Ammon's horn (tissue), 1 donor: ENCODE measurements around the gene TANGO6.
"Not testable (repeated sequence)": the region's sequence is repeated elsewhere in the genome, so short reads cannot be mapped to it uniquely, and the experiment has no call there.

Source experiments
- DNase-seq: peaks from one replicate; pipeline ENCODE4 v3.0.0-alpha.2; 2016; ENCODE audit warnings: low spot score

Gene TANGO6

GRCh38 chr16:69119536-69119935, 276.2 kb downstream of the TANGO6 start:
- DNase-seq = no peak

DNA sequence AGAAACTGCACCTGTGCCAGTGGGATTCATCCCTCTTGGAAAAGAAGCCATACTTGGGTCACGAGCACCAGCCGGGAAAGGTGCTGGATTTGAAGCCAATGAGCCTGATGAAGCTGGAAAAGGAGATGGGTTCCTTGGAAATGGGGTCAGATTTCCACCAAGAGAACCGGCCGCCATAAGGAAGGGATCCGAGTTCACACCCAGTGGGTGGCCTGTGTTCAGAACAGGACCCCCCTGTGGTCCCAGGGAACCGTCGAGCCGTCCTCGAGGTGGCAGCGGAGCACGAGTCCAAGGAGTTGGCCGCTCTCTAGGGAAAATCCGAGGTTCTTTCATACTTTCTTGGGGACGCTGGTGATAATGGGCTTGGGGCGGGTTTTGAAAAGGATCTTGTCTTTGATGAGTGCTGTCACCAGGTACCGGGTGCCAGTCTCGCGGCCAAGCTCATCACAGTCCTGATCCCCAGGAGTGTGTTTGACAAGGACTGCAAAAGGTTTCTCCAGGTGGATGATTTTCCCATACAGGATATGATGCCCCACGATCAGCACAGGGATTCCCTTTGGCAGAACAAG, 276.8 kb downstream of the TANGO6 start:
- no peak for DNase-seq

- DNase-seq = peak; percentile 70
Observed at GRCh38 chr16:69123910-69124309, 280.6 kb downstream of the TANGO6 start.

DNA sequence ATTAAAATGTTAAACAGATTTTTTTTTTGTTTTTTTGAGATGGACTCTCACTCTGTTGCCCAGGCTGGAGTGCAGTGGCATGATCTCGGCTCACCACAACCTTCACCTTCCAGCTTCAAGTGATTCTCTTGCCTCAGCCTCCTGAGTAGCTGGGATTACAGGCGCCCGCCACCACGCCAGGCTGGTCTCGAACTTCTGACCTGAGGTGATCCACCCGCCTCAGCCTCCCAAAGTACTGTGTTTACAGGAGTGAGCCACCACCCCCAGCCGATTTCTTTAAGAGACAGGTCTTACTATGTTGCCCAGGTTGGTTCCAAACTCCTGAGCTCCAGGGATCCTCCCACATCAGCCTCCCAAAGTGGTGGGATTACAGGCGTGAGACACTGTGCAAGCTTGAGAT, 281.1 kb downstream of the TANGO6 start:
- DNase-seq = not testable (repeated sequence)

DNA sequence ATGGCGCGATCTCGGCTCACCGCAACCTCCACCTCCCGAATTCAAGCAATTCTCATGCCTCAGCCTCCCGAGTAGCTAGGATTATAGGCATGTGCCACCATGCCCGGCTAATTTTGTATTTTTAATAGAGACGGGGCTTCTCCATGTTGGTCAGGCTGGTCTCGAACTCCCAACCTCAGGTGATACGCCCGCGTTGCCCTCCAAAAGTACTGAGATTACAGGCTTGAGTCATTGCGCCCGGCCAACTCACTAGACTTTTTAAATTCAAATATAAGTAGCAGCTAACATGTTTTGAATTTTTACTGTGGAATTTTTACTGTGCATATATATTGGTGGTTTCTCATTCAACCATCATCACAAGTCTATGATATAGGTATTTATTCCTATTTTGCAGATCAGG, 281.6 kb downstream of the TANGO6 start:
- not testable (repeated sequence) for DNase-seq

- no peak for DNase-seq
Observed at GRCh38 chr16:69126221-69126620, 282.9 kb downstream of the TANGO6 start.

GRCh38 chr16:69126801-69127200, 283.5 kb downstream of the TANGO6 start:
- DNase-seq = not testable (repeated sequence)

- no peak for DNase-seq
Observed at GRCh38 chr16:69127966-69128510, 284.7 kb downstream of the TANGO6 start.

DNA sequence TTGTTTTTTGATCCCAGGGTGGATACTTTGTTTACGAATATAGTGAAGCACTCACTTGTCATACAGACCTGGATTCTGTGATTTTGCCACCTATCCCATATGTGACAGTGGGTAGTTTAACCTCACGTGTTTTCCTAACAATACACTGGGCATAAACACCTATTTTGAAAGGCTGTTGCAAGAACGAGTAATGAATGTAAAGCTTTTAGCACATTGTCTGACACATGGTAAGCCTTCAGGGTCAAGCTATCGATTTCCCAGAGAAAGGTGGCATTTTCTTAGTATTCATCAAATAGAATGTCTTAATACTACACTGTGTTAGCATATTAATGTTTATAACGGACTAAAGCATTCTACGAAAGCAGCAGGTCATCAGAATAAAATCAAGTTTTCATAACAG, 287.1 kb downstream of the TANGO6 start:
- no peak for DNase-seq

DNA sequence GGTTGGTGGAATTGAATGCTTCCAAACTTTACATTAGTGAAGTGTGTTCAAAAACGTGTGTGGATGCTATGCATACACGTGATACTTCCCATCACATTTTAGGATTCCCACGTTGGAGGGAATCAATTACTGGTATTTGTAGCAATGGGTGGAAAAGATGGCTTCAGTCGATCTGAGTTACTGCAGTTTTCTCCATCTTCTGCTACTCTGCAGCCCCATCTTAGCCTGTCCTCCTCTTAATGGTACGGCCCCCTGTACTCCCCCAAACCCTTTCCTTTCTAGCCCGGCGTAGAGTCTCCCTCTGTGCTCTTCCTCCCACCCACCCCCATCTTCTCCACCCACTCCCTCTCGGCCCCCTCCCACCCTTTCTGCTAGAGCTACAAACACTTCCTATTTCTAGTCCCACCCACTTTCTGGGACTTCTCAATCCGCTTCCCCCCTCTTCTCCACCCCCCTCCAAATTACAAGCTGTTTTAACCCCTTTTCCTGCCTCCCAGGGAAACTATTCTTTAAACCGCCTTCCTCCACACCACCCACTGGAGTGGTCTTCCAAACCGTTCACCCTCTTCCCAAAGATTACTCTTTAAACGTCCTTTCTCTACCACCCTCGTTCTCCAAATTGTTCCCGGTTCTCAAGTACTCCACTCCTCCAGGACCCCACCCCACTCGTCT, 288.0 kb downstream of the TANGO6 start:
- DNase-seq = peak; percentile 48

DNA sequence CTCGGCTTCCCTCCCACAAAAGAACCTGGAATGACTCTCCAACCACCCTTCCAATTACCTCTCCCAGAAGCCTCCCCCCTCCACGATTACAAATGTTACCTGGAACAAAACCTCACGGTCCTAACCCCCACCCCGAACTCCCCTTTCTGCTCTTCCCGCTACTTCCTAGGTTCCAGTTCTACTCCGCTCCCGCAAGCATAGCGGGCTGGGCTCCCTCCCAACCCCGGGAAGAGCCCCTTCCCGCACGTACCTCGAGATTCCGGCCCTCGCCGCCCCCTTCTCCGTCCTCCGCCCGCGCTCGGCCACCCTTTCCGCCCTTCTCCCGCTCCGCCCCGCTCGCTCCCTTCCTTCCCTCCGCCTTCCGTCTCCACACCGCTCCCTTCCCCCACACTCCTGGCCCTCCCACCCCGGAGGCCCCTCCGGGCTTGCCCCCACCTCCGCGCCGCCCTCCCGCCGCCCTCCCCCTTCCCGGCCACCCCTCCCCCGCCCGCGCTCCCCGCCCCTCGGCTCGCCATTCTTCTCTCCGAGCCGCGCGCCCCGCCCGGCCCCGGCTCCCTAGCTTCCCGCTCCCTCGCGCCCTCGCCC, 288.6 kb downstream of the TANGO6 start:
- DNase-seq = peak; percentile 56

DNA sequence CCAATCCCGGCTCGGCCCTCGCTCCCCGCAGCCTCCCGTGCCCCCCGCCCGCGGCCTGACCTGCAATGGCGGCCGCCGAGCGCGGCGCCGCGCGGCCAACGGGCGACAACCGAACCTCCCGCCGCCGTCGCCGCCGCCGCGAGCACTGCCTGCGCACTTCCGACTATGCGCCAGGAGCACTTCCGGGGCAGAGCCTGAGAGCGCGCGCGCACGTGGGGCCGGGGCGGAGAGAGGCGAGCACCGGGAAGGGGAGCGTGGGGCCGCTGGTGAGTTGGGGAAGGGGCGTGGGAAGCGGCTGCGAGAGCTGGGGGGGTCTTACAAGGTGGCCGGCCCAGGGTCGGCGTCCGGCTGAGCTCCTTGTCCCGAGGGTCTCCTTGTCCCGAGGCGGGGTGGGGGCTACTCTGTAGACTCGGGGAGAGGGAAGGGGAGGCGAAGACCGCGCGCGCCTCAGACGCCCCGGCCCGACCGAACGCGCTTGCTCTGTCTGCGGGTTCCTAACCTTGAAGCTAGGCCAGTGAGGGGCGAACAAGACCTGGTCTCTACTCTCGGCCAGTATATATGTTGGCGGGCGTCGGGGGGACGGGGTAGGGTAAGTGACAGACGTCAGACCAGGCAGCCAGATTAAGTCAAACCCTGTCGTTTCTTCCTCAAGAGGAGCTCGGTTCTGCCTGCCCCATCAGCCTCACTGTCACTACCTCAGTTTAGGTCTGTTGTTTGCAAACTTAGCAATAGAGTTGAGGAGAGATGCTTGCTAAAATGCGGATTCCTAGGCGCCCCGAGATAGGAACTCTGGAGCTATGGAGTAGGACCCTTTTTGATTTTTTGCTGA, 289.3 kb downstream of the TANGO6 start, which contains the start of the genes CHTF8 and UTP4:
Gene CHTF8 (minus strand): TSS at position 165 of the 829 bp plus-strand sequence. CDS start 11,130 bp downstream, outside the sequence.
Gene UTP4 (plus strand): TSS at position 226 of the 829 bp plus-strand sequence. CDS start 811 bp downstream, outside the sequence.
- peak; percentile 89 for DNase-seq

DNA sequence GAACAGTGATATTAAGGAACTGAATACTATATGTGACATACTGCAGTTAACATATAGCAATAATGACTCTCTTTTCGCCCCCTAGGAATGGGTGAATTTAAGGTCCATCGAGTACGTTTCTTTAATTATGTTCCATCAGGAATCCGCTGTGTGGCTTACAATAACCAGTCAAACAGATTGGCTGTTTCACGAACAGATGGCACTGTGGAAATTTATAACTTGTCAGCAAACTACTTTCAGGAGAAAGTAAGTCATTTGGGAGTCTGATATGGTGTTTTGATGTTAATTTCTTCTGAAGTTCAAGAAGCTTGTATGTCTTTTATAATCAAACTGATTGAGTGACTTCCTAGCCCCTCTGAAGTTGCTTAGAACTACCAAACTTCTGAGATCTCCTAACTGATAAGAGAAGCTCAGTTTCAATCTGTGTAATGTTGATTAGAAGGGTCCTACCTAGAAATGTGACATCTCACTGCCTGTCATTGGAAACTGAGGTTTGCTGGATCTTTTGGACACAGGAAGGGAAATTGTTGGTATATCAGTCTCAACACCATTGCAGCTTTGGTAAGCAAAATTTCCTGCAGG, 290.1 kb downstream of the TANGO6 start:
- DNase-seq = no peak
